Spleen (tissue), 7 donors: ENCODE data around the gene FAP.

ENCODE experiments used
- CTCF ChIP-seq, 11 experiments: fragments of 200-600 bp in 7 of 11; fragments of 450-650 bp in 4 of 11; sonication (generic) in 4 of 11; IDR thresholded peaks in 8 of 11; conservative IDR thresholded peaks in 3 of 11; 1 replicate in 7 of 11; 2 replicates in 4 of 11; pipeline versions ENCODE4 v1.4.0 to v1.8.0; 2016 to 2021; ENCODE audit warnings: antibody characterized with exemption in 11 of 11, inconsistent platforms in 4 of 11, mild to moderate bottlenecking in 1 of 11
- POLR2A ChIP-seq, 3 donors: fragments of 450-650 bp; IDR thresholded peaks; one replicate each; pipeline ENCODE4 v1.5.1; 2017; ENCODE audit warnings: antibody characterized with exemption in 3 of 3, mild to moderate bottlenecking in 1 of 3
- POLR2AphosphoS5 ChIP-seq, 3 donors: sonication (generic); formaldehyde crosslinking; IDR thresholded peaks; one replicate each; pipeline ENCODE4 v1.5.1; 2017; ENCODE audit warnings: antibody characterized with exemption in 3 of 3
- donor health status: DM: no; HTN: no; CAD: no; lungs with moderate emphysema.
- donor health status: DM: no; HTN: no; CAD: no.
- donor health status: DM: no; HTN: no; CAD: no.

DNA sequence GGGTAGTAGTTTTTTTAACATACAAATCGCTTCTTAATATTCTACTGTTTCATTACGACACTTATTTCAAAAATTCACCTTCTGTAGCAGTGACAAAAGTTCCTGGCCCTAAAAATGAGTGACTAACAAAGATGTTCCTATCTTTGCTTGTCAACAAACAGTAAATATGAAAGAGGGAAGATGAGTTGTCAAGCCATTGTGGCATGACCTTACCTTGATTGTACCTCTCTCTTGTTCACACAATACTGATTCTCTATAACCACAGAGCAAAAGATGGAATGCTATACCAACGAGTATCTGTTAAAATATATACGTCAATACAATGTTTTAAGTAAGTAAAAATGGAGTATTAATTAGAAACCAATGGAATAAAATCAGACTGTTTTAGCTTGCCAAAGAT lies 76.5 kb downstream of the FAP start:
- no peak for TF ChIP-seq CTCF (IDR thresholded peaks at IDR 0.05 in 8 of 11, conservative IDR thresholded peaks at IDR 0.05 in 3 of 11)
- no peak for TF ChIP-seq POLR2AphosphoS5 (IDR thresholded peaks at IDR 0.05)
- no peak for TF ChIP-seq POLR2A (IDR thresholded peaks at IDR 0.05)
